ENCODE data around the gene OR7G3.

The OR7G3 gene

DNA sequence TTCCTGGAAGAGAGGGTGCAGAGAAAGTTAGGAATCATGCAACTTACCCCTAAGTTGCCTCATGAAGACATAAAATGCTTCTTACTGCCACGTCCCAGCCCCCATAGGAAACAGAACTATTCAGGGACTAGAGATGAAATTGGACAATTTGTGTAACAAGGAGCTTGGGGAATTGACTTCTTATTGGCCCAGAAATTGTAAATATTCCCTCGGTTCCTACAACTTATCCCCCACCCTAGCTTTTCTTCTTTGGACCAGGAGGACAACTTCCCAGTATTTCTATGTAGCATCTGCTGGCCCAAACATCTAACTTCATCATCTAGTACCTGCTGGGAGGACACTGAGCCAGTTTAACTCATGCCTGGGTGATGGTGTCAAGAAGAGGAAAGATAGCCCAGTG lies 40.0 kb downstream of the OR7G3 start, which contains the start of gene OR1M1:
OR1M1 (plus strand) TSS at position 301 of the 400 bp plus-strand sequence. CDS start 6,184 bp downstream, outside the sequence.
- Histone ChIP-seq H3K36me3 (replicated peaks; ENCODE audit: insufficient read depth, low read length) (no peaks in the 10 kb centered on the region), H3K4me3 (ENCODE audit: low read length) (no peak within 1 kb of the TSS), H3K9me2 (replicated peaks; ENCODE audit: insufficient read depth, low read length) (no peaks in the 10 kb centered on the region), H3K4me2 (ENCODE audit: low read depth, low read length) (no peak within 1 kb of the TSS), H3K27me3 (replicated peaks; ENCODE audit: insufficient read depth, low read length) (peaks cover 39% of the 10 kb centered on the region), H3K9me3 (replicated peaks; ENCODE audit: insufficient read depth, low read length) (no peaks in the 10 kb centered on the region), H4K20me1 (ENCODE audit: insufficient read depth, low read length) (no peaks in the 10 kb centered on the region), H3K27ac (ENCODE audit: low read length) (no peak within 1 kb of the TSS), H2AFZ (ENCODE audit: low read length) (no peak within 1 kb of the TSS), H3K4me1 (ENCODE audit: low read length) (no peaks in the 10 kb centered on the region), H3K9ac (ENCODE audit: low read length) (no peak within 1 kb of the TSS), H3F3A (ENCODE audit: insufficient read depth, low read length) (no peaks in the 10 kb centered on the region), H3K79me2 (ENCODE audit: low read length) (no peaks in the 10 kb centered on the region)
- TF ChIP-seq, protein P1, sequence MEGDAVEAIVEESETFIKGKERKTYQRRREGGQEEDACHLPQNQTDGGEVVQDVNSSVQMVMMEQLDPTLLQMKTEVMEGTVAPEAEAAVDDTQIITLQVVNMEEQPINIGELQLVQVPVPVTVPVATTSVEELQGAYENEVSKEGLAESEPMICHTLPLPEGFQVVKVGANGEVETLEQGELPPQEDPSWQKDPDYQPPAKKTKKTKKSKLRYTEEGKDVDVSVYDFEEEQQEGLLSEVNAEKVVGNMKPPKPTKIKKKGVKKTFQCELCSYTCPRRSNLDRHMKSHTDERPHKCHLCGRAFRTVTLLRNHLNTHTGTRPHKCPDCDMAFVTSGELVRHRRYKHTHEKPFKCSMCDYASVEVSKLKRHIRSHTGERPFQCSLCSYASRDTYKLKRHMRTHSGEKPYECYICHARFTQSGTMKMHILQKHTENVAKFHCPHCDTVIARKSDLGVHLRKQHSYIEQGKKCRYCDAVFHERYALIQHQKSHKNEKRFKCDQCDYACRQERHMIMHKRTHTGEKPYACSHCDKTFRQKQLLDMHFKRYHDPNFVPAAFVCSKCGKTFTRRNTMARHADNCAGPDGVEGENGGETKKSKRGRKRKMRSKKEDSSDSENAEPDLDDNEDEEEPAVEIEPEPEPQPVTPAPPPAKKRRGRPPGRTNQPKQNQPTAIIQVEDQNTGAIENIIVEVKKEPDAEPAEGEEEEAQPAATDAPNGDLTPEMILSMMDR (IDR thresholded peaks at IDR 0.05; ENCODE audit: low read length): no peak
- TF ChIP-seq EZH2phosphoT487 (IDR thresholded peaks at IDR 0.05; ENCODE audit: low read length) (no peak), EZH2 (optimal IDR thresholded peaks at IDR 0.05; ENCODE audit: low read depth, low read length) (no peak)
- no peak for DNase-seq

DNA sequence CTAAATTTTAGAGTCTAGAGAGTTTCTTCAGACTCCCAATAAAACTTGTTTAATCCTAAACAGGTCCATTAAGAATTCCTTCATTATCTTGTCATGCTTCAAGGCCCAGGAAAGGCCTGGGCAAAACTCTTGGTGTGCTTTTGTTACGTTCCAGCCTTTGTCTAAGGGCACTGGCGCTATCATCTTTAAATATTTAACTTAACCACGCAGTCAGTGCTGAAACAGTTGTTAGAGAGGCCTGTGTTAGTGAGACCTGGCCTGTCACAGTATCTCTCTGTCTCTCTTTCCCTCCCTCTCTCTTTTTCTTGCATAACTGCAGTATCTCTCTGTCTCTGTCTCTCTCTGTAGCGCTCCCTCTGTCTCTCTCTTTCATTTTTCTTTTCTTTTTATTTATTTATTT lies 48.1 kb downstream of the OR7G3 start:
- no peak overlapping the region for H2AFZ ChIP-seq (ENCODE audit: low read length)
- no peak overlapping the region for H3K4me2 ChIP-seq (ENCODE audit: low read depth, low read length)
- TF ChIP-seq EZH2phosphoT487 (IDR thresholded peaks at IDR 0.05; ENCODE audit: low read length): no peak
- TF ChIP-seq EZH2 (optimal IDR thresholded peaks at IDR 0.05; ENCODE audit: low read depth, low read length): no peak
- TF ChIP-seq, protein P1 (IDR thresholded peaks at IDR 0.05; ENCODE audit: low read length): no peak
- H3K27me3 ChIP-seq (replicated peaks; ENCODE audit: insufficient read depth, low read length): peaks cover 24% of the 10 kb centered on the region
- no peaks in the 10 kb centered on the region for H3K79me2 ChIP-seq (ENCODE audit: low read length)
- H3K36me3 ChIP-seq (replicated peaks; ENCODE audit: insufficient read depth, low read length): no peaks in the 10 kb centered on the region
- no peak overlapping the region for H3K4me3 ChIP-seq (ENCODE audit: low read length)
- no peaks in the 10 kb centered on the region for H3K4me1 ChIP-seq (ENCODE audit: low read length)
- no peaks in the 10 kb centered on the region for H3K9me2 ChIP-seq (replicated peaks; ENCODE audit: insufficient read depth, low read length)
- DNase-seq: no peak
- no peaks in the 10 kb centered on the region for H3K9me3 ChIP-seq (replicated peaks; ENCODE audit: insufficient read depth, low read length)
- no peaks in the 10 kb centered on the region for H4K20me1 ChIP-seq (ENCODE audit: insufficient read depth, low read length)
- H3K9ac ChIP-seq (ENCODE audit: low read length): no peak overlapping the region
- no peak overlapping the region for H3K27ac ChIP-seq (ENCODE audit: low read length)
- no peaks in the 10 kb centered on the region for H3F3A ChIP-seq (ENCODE audit: insufficient read depth, low read length)

DNA sequence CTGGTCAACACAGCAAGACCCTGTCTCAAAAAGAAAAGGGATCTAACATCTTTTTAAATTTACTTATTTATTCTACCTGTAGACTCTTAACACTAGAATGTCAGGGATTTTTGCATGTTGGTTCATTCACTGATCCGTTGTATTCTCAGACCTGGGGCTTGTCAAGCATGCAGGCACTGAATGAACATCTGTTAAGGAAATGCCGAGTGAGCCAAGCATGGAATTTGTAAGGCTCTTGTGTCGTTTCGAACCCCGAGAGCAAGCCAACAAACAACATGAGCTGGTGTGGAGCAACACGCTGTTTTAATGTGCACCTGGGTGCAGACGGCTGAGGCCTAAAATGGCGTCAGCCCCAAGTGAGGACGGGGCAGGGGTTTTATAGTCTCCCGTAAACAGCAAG lies 49.8 kb downstream of the OR7G3 start:
- Histone ChIP-seq H4K20me1 (ENCODE audit: insufficient read depth, low read length) (no peaks in the 10 kb centered on the region), H3K4me3 (ENCODE audit: low read length) (no peak overlapping the region), H3K9me2 (replicated peaks; ENCODE audit: insufficient read depth, low read length) (no peaks in the 10 kb centered on the region), H3K4me2 (ENCODE audit: low read depth, low read length) (no peak overlapping the region), H3K27ac (ENCODE audit: low read length) (no peak overlapping the region), H2AFZ (ENCODE audit: low read length) (no peak overlapping the region), H3K27me3 (replicated peaks; ENCODE audit: insufficient read depth, low read length) (peaks cover 29% of the 10 kb centered on the region), H3F3A (ENCODE audit: insufficient read depth, low read length) (no peaks in the 10 kb centered on the region), H3K79me2 (ENCODE audit: low read length) (no peaks in the 10 kb centered on the region), H3K36me3 (replicated peaks; ENCODE audit: insufficient read depth, low read length) (no peaks in the 10 kb centered on the region), H3K4me1 (ENCODE audit: low read length) (no peaks in the 10 kb centered on the region), H3K9ac (ENCODE audit: low read length) (no peak overlapping the region), H3K9me3 (replicated peaks; ENCODE audit: insufficient read depth, low read length) (no peaks in the 10 kb centered on the region)
- DNase-seq: no peak
- no peak for TF ChIP-seq EZH2 (optimal IDR thresholded peaks at IDR 0.05; ENCODE audit: low read depth, low read length)
- TF ChIP-seq EZH2phosphoT487 (IDR thresholded peaks at IDR 0.05; ENCODE audit: low read length): no peak

Measured in MM.1S (cell line).